Hippocampal formation (tissue), 2 donors: Measurements from ENCODE around the gene ZNF444.

ENCODE experiments used
- DNase-seq, 2 donors: peaks; one replicate each; lab custom pipeline; 2025; lab: John Stamatoyannopoulos, UW

The ZNF444 gene

DNA sequence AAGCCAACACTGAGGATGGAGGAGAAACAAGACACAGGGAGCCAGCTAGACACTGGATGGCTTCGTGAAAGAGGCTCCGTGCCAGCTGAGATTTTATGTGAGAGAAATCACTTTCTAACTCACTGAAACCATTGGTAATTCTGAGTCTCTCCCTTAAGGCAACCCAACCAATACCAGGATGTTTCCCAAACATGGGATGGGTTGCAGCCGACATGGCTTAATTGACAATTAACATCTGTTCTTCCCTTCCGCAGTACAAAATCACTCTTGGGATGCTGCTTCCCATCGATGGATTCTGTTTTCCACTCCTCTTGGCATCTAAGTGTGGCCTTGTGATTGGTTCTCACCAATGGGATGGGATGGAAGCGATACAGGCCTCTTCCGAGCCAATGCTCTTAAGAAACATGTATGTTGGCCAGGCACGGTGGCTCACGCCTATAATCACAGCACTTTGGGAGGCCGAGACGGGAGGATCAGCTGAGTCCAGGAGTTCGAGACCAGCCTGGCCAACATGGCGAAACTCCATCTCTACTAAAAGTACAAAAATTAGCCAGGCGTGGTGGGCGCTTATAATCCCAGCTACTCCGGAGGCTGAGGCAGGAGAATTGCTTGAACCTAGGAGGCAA lies 17.7 kb upstream of the ZNF444 start:
- no peak for DNase-seq

DNA sequence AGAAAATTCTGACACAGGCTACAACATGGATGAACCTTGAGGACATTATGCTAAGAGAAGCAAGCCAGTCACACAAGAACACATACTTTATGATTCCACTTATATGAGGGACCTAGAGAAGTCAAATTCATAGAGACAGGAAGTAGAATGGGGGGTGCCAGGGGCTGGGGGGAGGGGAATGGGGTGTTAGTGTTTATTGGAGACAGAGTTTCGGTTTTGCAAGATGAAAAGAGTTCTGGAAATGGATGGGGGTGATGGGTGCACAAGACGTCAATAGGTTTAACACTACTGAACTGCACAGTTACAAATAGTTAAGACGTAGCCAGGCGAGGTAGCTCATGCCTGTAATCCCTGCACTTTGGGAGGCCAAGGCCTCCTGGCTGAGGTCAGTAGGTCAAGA lies 16.5 kb upstream of the ZNF444 start:
- DNase-seq, result no peak

DNA sequence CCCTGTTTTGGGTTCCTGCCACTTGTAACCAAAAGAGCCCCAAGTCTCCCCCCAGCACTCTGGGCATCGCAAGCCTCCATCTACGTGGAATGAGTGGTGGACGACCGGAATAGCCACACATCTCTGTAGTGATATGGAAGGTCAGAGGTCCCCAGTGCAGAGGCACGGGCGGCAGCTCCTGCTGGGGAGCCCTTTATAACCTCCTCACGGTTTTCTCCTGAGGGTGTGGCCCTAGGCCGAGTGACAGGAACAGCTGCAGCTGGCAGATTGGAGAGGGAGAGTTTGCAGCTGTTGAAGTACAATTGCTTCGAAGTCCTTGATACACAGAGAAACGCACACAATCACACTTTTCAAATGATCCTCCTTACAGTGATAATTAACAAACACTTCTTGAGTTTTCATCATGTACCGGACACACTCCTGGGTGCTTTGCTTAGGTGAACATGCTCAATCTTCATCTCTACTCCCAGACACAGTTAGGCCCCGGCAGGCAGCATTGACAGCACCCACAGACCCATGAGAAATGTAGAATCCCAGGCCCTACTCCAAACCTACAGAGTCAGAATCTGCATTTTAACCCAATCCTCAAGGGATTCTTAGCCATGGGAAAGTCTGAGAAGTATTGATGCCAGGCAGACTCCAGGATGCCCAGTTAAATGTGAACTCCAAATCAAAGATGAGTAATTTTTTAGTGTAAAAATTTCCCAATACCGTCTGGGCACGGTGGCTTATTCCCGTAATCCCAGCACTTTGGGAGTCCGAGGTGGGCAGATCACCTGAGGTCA lies 15.1 kb upstream of the ZNF444 start:
- no peak for DNase-seq

DNA sequence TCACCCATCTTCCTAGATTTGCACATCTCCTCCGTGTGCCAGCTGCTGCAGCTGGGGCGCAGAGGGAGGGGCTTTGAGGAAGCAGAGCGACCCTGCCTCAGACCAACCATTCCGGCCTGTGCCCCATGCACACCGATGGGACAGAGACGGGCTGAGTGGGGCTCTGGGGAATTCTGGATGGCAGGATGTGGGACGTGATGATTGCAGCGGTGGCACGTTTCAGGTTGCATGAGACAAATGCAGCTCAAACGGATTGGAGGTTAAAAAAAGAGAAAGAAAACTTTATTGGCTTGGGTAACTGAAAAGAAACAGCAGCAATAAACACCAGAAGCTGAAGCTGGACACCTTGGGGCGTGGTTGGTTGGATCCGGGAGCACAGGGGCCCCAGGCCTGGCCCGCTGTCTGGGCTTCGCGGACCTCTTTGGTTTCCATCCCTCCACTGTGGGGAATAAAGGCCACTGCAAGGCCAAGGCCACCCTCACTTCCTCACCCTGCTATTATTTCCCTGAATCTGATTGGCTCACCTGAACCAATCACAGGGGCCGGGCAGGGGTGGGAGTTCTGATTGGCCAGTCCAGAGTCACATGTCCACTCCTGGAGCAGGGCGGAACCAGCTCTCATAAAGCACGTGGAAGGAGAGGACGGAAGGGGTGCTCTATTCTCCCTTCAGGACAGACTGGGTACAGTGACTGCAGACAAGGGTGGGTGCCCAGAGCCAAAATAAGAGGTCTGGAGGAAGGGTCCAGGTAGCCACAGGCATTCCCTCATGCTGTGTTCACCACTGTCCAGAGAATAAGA lies 13.9 kb upstream of the ZNF444 start:
- no peak for DNase-seq

DNA sequence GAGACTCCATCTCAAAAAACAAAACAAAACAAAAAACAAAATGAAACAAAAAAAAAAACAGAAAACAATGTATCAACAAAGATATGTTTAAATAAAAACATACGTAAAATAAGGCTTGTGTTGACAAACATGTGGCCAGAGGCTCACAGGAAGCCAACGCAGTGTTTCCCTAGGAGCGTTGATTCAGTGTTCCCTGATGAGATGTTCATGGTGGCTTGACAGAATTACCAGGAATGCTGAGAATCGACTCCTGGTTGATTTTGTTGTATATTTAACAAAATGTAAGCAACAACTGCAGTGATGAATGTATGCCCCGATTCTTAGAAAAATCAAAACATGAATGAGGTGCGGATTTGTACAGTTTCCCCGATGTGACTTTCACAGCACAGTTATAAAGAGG lies 11.1 kb upstream of the ZNF444 start:
- no peak for DNase-seq

DNA sequence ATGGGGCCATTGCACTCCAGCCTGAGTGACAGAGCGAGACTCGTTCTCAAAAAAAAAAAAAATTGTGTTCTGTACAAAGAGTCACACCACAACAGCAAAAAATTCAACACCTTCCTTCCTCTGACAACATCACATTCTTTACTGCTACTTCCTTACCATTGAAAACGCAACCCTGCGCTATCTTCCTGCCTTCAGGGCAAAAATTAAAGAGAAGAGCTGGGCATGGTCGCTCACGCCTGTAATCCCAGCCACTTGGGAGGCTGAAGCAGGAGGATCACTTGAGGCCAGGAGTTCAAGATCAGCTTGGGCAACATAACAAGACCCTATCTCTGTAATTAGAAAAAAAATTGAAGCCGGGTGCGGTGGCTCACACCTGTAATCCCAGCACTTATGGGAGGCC lies 9.4 kb upstream of the ZNF444 start:
- no peak for DNase-seq

DNA sequence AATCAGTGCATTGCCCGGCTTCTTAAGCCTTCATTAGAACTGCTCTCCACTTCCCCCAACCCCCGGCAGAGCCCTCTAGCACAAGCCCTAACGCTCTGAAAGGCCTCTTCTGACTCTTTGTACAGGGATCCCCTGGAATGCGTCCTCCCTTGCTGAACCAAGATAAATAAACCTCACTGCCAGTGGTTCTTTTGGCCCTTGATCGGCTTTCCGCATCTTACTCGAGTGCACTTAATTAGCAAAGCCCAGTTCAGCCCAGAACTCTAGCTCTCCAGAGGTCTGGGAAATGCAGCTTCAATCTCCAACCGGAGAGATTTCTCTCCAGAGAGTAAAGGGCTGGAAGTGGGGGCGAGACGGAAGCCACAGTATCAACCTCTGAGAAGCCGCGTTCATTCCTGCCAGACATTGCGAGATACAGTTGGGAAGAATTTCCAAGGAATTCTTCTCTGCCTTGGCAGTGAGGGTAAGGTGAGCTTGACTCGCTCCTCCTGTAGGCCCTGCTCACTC lies 8.7 kb upstream of the ZNF444 start:
- DNase-seq, result no peak

DNA sequence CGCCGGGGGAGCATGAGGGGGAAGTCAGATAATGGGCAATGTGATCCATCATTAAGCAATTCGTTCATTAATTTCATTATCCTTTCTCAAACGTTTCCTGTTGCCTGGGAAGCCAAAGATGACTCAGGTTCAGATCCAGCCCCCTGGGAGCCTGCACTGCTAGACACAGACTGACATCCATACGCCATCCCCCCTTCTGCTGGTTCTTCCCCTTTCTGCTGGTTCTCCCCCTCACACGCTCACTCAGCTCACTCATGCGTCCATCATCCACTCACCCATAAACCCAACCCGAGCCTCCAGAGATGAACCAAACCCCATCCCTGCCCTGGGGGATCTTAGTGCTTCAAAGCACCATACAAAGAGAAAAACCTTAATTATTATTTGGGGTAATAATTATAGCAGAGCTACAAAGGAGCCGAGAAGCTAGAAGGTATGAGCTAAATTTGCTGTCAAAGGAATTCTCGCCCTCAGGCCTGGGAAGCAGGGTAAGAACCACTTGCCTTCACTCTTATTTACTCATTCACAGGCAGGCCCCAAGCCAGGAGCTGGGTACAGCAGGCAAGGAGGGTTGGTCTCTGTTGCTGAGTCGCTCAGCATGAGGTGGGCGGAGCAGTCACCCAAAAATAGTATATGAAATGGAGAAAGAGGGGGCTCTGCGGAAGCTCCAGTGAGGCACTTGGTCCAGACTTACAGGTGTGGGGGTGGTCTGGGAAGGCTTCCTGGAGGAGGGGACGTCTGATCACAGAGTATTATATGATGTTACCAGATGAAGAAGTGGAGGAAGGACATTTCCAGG lies 7.0 kb upstream of the ZNF444 start:
- no peak for DNase-seq

DNA sequence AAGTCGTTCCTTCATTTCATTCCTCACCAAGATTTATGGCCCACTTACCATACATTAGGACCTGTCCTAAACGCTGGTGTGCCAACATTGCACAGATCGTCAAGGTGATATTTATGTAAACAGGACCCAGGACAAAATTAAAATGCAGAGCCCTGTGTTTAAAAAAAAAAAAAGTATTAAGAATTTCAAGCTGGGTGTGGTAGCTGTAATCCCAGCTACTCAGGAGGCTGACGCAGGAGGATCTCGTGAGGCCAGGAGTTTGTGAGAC lies 6.5 kb upstream of the ZNF444 start:
- DNase-seq, result no peak

DNA sequence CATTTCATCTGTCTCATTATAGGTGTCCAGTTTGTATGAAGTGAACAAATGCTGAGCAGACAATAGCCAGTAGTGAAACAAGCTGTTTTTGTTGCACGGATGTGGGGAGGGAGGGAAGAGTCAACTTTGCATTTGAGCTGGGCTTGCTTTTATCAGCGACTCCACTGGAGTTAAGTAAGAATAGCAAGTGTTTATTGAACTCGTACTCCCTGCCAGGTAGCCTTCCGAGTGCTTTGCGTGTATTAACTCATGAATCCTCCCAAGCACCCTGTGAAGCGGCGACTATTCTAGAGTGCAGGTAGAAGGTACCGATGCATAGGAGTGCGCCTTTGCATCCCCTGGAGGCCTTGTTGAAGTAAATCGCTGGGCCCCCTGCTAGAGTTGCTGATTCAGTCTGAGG lies 4.7 kb upstream of the ZNF444 start:
- no peak for DNase-seq

DNA sequence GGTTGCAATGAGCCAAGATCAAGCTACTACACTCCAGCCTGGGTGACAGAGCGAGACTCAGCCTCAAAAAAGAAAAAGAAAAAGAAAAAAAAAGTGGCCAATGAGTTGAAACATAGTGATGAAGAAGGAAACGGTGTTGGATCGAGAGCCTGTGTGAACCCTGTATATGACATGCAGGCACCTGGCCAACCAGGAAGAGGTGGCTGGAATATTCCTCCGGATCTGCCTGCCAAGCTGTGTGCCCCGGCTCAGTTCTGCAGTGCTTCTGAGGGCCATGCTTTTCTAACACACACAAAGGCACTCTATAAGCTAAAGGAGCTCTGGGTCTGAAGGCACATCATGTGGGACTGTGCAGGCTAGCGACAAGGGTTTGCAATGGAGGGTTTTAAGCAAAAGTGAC lies 3.7 kb upstream of the ZNF444 start:
- DNase-seq, result no peak

DNA sequence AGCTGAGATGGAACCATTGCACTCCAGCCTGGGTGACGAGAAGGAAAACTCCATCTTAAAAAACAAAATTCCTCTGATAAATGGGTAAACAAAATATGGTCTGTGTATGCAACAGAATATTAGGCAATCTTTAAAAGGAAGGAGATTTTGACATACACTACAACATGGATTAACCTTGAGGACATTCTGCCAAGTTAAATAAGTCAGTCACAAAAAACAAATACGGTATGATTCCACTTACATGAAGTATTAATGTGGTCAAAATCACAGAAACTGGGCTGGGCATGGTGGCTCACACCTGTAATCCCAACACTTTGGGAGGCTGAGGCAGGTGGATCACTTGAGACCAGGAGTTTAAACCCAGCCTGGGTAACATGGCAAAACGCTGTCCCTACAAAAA lies 3.0 kb upstream of the ZNF444 start:
- no peak for DNase-seq

DNA sequence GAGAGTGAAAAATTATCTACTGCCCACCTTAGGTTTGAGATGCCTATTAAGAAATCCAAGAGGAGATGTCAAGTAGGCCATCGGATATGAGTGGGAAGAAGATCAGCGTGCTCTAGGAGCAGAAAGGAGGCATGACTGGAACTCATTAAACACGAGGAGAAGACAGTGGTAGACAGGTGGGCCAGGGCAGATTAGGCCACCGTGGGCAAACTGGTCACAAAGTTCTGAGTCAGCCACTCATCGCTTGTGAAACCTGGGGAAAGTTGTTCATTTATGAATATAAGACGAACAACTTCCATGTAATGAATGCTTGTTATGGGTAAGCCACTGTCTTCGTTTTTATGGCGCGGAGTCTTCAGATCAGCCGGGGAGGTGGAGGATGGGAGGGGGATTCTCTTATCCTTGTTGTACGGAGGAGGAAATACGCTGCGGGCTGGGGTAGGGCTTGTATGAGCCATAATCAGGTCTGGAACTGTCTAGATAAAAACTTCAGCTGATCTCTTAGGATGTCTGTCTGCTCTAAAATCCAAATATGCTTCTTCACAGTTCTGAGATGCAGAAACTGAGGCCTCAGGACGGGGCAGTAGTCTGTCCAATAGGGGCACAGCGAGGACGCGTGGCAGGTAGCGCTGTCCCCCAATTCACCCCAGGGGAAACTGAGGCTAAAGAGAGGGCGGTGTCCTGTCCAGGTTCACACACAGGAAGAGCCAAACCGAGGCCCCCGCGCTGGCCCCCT lies 1.1 kb upstream of the ZNF444 start:
- no peak for DNase-seq

DNA sequence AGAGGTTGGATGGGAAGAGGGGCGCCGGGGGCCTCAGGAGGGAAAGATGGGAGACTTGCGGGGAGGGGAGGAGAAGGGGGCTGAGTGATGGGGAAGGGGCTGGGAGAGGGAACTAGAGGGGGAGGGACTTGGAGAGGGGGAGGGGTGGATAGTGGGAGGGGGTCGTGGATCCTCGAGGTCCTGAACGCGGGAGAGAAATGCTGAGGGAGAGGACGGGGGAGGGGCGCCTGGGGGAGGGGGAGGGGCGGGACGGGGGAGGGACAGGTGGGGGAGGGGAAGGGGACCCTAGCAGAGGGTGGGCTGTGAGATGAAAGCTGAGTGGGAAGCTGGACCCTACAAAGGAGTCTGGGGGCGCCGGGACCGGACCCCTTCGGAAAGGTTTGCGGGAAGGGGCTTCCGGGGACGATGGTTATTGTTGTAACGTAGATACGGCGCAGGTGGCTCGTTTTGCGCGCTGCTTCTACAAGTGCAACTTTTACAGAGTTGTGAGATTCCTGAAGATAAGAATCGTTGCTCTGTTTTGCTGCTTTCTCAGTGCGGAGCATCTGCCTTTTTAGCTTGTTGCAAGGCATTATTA lies 418 bp downstream of the ZNF444 start:
- DNase-seq, result no peak

DNA sequence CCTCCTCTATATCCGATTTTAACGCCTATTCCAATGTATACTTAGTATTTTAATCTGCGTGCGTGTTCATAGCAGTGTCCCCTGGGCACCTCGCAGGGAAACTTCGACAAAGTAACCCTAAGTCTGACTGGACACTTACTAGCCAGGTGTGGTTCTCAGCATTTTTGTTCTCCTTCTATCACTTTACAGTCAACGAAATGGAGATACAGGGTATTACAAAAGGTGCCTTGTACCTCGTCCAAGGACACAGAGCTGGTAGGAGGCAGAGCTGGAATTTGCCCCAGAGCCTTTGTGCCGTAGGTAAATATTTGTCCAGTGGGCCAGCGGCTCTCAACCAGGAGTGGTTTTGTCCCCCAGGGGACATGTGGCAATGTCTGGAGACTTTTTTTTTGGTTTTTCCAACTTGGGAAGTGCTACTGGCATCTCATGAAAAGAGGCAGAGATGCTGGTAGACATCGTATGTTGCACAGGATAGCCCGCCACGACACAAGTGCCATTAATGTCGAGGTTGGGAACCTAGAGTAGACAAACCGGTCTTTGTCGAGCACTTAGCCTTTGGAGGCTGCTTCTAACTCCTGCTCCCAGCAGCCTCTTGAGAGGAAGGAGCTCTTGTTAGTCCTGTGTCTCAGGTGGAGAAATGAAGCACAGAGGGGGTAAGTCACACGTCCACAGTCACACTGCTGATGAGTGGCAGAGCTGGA lies 1.1 kb downstream of the ZNF444 start:
- DNase-seq, result no peak

DNA sequence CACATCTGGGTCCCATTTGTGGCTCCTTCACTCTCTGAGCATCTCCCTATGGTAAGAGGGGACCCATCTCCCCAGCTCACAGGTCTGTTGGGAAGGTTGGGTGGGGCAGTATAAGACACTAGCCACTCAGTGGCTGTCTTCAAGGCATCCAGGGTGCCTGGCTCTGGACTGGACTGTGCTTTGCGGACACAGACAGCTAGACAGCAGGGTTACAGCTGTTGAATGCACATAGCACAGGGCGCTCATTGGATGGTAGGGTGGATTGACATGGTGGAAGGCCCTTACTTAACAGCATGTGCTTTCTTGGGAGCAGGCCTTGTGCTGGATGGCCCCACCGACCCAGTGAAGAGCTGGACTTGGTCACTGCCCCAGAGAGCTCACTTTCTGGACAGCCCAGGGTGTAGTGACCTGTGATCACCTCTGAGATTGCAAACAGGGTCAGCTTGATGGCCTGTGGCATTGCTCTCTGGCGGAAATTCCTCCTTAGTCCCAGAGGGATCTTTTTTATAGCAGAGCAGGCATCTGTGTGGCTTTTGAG lies 1.9 kb downstream of the ZNF444 start:
- no peak for DNase-seq

DNA sequence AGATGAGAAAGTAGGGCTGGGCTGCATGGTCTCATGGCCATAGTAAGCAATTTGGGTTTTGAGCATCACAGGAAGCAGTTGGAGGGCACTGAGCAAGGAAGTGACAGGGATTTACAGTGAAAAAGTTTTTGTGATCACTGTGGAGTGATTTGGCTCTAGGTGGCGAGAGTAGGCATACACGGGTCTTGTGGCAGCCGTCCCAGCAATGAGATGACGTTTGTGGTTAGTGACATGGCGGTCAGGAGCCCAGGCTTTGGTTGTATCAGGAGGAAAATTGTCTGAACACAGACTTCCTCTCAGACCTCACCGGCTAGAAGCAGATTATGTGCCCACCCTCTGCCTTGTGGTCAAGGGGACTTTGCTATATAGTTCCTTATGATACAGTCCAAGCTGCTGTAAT lies 3.3 kb downstream of the ZNF444 start:
- no peak for DNase-seq

DNA sequence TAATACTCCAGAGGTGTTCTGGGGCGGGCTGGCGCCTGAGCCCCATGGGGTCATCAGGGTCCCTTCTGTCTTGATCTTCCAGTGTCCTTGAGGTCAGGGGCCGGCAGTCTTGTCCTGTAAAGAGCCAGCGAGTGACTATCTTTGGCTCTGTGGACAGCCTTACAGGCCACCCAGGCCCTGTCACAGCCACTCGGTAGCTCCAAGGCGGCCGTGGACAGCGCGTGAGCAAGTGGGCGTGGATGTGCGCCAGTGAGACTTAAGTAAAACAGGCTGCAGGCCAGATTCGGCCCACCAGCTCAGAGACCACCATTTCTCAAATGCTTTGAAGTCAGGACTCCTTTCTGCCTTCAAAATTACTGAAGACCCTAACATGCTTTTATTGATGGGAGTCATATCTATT lies 3.7 kb downstream of the ZNF444 start:
- DNase-seq, result no peak

DNA sequence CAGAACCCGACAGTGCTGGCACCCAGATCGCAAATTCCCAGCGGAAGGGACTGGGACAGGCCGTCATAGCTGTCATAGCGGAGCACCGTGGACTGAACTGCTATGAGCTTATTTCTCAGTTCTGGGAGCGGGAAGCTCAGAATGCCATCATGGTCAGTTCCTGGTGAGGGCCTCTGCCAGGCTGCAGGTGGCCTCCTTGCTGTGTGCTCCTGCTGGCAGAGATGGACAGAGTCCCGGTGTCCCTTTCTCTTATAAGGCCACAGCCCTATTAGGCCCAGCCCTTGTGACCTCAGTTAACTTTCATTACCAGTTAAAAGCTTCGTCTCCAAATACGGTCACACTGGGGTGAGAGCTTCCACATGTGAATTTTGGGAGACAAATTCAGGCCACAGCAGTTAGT lies 4.6 kb downstream of the ZNF444 start:
- DNase-seq, result no peak

DNA sequence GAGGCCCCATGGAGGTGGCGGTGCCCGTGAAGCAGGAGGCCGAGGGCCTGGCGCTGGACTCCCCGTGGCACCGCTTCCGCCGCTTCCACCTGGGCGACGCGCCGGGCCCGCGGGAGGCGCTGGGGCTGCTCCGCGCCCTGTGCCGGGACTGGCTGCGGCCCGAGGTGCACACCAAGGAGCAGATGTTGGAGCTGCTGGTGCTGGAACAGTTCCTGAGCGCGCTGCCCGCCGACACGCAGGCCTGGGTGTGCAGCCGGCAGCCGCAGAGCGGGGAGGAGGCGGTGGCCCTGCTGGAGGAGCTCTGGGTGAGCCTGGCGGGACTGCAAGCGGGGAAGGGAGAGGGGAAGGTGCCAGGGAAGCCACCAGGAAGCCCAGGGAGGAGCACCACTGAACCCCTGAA lies 5.8 kb downstream of the ZNF444 start:
- no peak for DNase-seq
